Activated T-helper 1 cell treated with anti-CD3 and anti-CD28 coated beads, Interleukin-12 subunit alpha, Interleukin-12 subunit beta, Interleukin-2, Interleukin-4 antibody, amounts not matched to agents 30 ng/mL and 10 ng/mL and 1 ng/mL, durations not matched to agents 14 hours and 24 hours and 36 hours (primary cell): ENCODE data around the gene TIPARP. TPM values are rescaled to one million over a fixed set of nuclear protein-coding genes. Genes with fewer than 3 reads are reported as not detected.

ENCODE experiments used
- DNase-seq: peaks from one replicate; pipeline ENCODE4 v3.0.0; 2021; ENCODE audit warnings: low spot score
- H3K27ac Mint-ChIP-seq: one replicate; pipeline ENCODE4 v1.8.0; 2021; ENCODE audit warnings: mild to moderate bottlenecking, mixed read lengths
- H3K27me3 Mint-ChIP-seq: one replicate; pipeline ENCODE4 v1.8.0; 2022; ENCODE audit warnings: mild to moderate bottlenecking, moderate library complexity, mixed read lengths; ENCODE audit not compliant: insufficient read depth
- H3K36me3 Mint-ChIP-seq: one replicate; pipeline ENCODE4 v1.8.0; 2021; ENCODE audit warnings: low read depth, mixed read lengths
- H3K4me1 Mint-ChIP-seq: one replicate; pipeline ENCODE4 v1.8.0; 2021; ENCODE audit warnings: low read depth, mixed read lengths
- H3K4me3 Mint-ChIP-seq: one replicate; pipeline ENCODE4 v1.8.0; 2021; ENCODE audit warnings: mild to moderate bottlenecking, moderate library complexity, mixed read lengths
- H3K9me3 Mint-ChIP-seq: one replicate; pipeline ENCODE4 v1.8.0; 2021; ENCODE audit warnings: mixed read lengths
- intact Hi-C: fragments of 100-400 bp; cut with micrococcal nuclease; formaldehyde crosslinking; loops from one replicate; pipeline ENCODE4 v1.15.1; 2024
- total RNA-seq: library from RNA; stranded (reverse); gene quantifications from 2 replicates; pipeline ENCODE4 v1.2.3, GENCODE V29; 2022

The TIPARP gene
- total RNA-seq, 1 donor from 2014 or later = 20.8 TPM

- Mint-ChIP-seq H3K27me3 (peaks cover 2% of the 10 kb centered on the region), H3K9me3 (no peaks in the 10 kb centered on the region), H3K36me3 (peaks cover 2% of the 10 kb centered on the region), H3K4me3 (no peak overlapping the region), H3K4me1 (peaks cover 12% of the 10 kb centered on the region), H3K27ac (no peak overlapping the region)
- intact Hi-C loops = no loop called here
- DNase-seq = no peak
Observed at GRCh38 chr3:156655819-156656550, 18.4 kb upstream of the TIPARP start.

- H3K27ac Mint-ChIP-seq = no peak overlapping the region
- H3K4me3 Mint-ChIP-seq = no peak overlapping the region
- peaks cover 21% of the 10 kb centered on the region for H3K4me1 Mint-ChIP-seq
- H3K27me3 Mint-ChIP-seq = peaks cover 2% of the 10 kb centered on the region
- H3K9me3 Mint-ChIP-seq = no peaks in the 10 kb centered on the region
- DNase-seq = no peak
- peaks cover 2% of the 10 kb centered on the region for H3K36me3 Mint-ChIP-seq
- intact Hi-C loops = no loop called here
Observed at GRCh38 chr3:156657440-156657839, 16.9 kb upstream of the TIPARP start.

- peaks cover 2% of the 10 kb centered on the region for H3K36me3 Mint-ChIP-seq
- peaks cover 27% of the 10 kb centered on the region for H3K4me1 Mint-ChIP-seq
- H3K9me3 Mint-ChIP-seq = no peaks in the 10 kb centered on the region
- H3K4me3 Mint-ChIP-seq = no peak overlapping the region
- H3K27ac Mint-ChIP-seq = no peak overlapping the region
- DNase-seq = no peak
- H3K27me3 Mint-ChIP-seq = peaks cover 2% of the 10 kb centered on the region
- intact Hi-C loops = no loop called here
Observed at GRCh38 chr3:156657862-156658731, 16.3 kb upstream of the TIPARP start.

GRCh38 chr3:156658732-156659090 is 15.7 kb upstream of the TIPARP start:
- DNase-seq = no peak
- Mint-ChIP-seq H3K9me3 (no peaks in the 10 kb centered on the region), H3K27ac (no peak overlapping the region), H3K27me3 (no peaks in the 10 kb centered on the region), H3K36me3 (no peaks in the 10 kb centered on the region), H3K4me1 (peaks cover 29% of the 10 kb centered on the region), H3K4me3 (no peak overlapping the region)
- intact Hi-C loops = no loop called here

- no peak for DNase-seq
- Mint-ChIP-seq H3K4me1 (peaks cover 32% of the 10 kb centered on the region), H3K27ac (no peak overlapping the region), H3K36me3 (peaks cover under 1% of the 10 kb centered on the region), H3K27me3 (no peaks in the 10 kb centered on the region), H3K4me3 (no peak overlapping the region), H3K9me3 (no peaks in the 10 kb centered on the region)
- intact Hi-C loops = no loop called here
Observed at GRCh38 chr3:156659260-156659659, 15.1 kb upstream of the TIPARP start.

- no peak for DNase-seq
- Mint-ChIP-seq H3K36me3 (peaks cover 7% of the 10 kb centered on the region), H3K27me3 (no peaks in the 10 kb centered on the region), H3K27ac (no peak overlapping the region), H3K4me1 (peaks cover 42% of the 10 kb centered on the region), H3K4me3 (no peak overlapping the region), H3K9me3 (no peaks in the 10 kb centered on the region)
- intact Hi-C loops = no loop called here
Observed at GRCh38 chr3:156661155-156661554, 13.2 kb upstream of the TIPARP start.

- peaks cover 71% of the 10 kb centered on the region for H3K4me1 Mint-ChIP-seq
- H3K27me3 Mint-ChIP-seq = no peaks in the 10 kb centered on the region
- H3K36me3 Mint-ChIP-seq = peaks cover 9% of the 10 kb centered on the region
- DNase-seq = no peak
- H3K4me3 Mint-ChIP-seq = peak overlapping the region; percentile 32
- peak overlapping the region; percentile 18 for H3K27ac Mint-ChIP-seq
- no peaks in the 10 kb centered on the region for H3K9me3 Mint-ChIP-seq
- intact Hi-C loops = loop anchor here (2.0 kb wide), 1 partner anchor 19 kb away; no protein-coding TSS in a partner anchor
Observed at GRCh38 chr3:156664011-156664830, 10.2 kb upstream of the TIPARP start.

GRCh38 chr3:156664831-156665178 is 9.6 kb upstream of the TIPARP start:
- Mint-ChIP-seq H3K27me3 (no peaks in the 10 kb centered on the region), H3K9me3 (no peaks in the 10 kb centered on the region), H3K4me3 (peak overlapping the region; percentile 32), H3K27ac (peak overlapping the region; percentile 18), H3K4me1 (peaks cover 71% of the 10 kb centered on the region), H3K36me3 (peaks cover 9% of the 10 kb centered on the region)
- no peak for DNase-seq
- intact Hi-C loops = loop anchor here (2.0 kb wide), 1 partner anchor 20 kb away; no protein-coding TSS in a partner anchor

GRCh38 chr3:156665291-156665690 is 9.1 kb upstream of the TIPARP start:
- Mint-ChIP-seq H3K36me3 (peaks cover 9% of the 10 kb centered on the region), H3K9me3 (no peaks in the 10 kb centered on the region), H3K27me3 (no peaks in the 10 kb centered on the region), H3K4me3 (peak overlapping the region; percentile 32), H3K27ac (peak overlapping the region; percentile 18), H3K4me1 (peaks cover 71% of the 10 kb centered on the region)
- intact Hi-C loops = loop anchor here (2.0 kb wide), 1 partner anchor 20 kb away; no protein-coding TSS in a partner anchor
- DNase-seq = no peak

- peaks cover 69% of the 10 kb centered on the region for H3K4me1 Mint-ChIP-seq
- no peaks in the 10 kb centered on the region for H3K9me3 Mint-ChIP-seq
- no peaks in the 10 kb centered on the region for H3K27me3 Mint-ChIP-seq
- peaks cover 9% of the 10 kb centered on the region for H3K36me3 Mint-ChIP-seq
- no peak for DNase-seq
- intact Hi-C loops = no loop called here
- peak overlapping the region; percentile 36 for H3K27ac Mint-ChIP-seq
- no peak overlapping the region for H3K4me3 Mint-ChIP-seq
Observed at GRCh38 chr3:156666073-156666472, 8.3 kb upstream of the TIPARP start.

GRCh38 chr3:156668073-156668763 is 6.2 kb upstream of the TIPARP start:
- intact Hi-C loops = no loop called here
- Mint-ChIP-seq H3K9me3 (no peaks in the 10 kb centered on the region), H3K4me3 (no peak overlapping the region), H3K4me1 (peaks cover 61% of the 10 kb centered on the region), H3K27ac (peak overlapping the region; percentile 8), H3K36me3 (peaks cover 9% of the 10 kb centered on the region), H3K27me3 (no peaks in the 10 kb centered on the region)
- DNase-seq = no peak

GRCh38 chr3:156670077-156670476 is 4.3 kb upstream of the TIPARP start:
- intact Hi-C loops = loop anchor here (5.0 to 10.0 kb wide), 2 partner anchors 518 to 815 kb away; partner anchors contain the start of gene SLC33A1
- no peaks in the 10 kb centered on the region for H3K27me3 Mint-ChIP-seq
- no peak overlapping the region for H3K27ac Mint-ChIP-seq
- no peak overlapping the region for H3K4me3 Mint-ChIP-seq
- H3K36me3 Mint-ChIP-seq = peaks cover 4% of the 10 kb centered on the region
- peaks cover 57% of the 10 kb centered on the region for H3K4me1 Mint-ChIP-seq
- no peak for DNase-seq
- H3K9me3 Mint-ChIP-seq = no peaks in the 10 kb centered on the region
